H1 (cell line): ENCODE results near the gene TRABD. TPM values are rescaled to one million over a fixed set of nuclear protein-coding genes. Genes with fewer than 3 reads are reported as not detected.
A peak's percentile ranks its signal among the peaks of the same experiment; 100 is the strongest.

Experiments used
- CTCF ChIA-PET: fragments of 300-600 bp; sonication (Branson Sonifier 250); formaldehyde crosslinking; loops from one replicate; lab custom pipeline; 2021; ENCODE audit not compliant: partially characterized antibody; lab: Charles Lee
- POLR2A ChIA-PET: fragments of 300-600 bp; sonication (Branson Sonifier 250); formaldehyde crosslinking; loops from one replicate; lab custom pipeline; 2021; ENCODE audit warnings: inconsistent platforms; ENCODE audit not compliant: partially characterized antibody; lab: Charles Lee
- DNase-seq, 2 experiments: peaks; one replicate each; pipeline versions ENCODE4 v3.0.0 to v3.0.0-alpha.2; 2010 to 2022; ENCODE audit warnings: low spot score in 2 of 2, low read depth in 1 of 2, mixed read lengths in 1 of 2
- FAIRE-seq: peaks from 2 replicates; lab custom pipeline; 2011; peaks lifted over from hg19 to GRCh38; lab: Jason Lieb, UNC
- H2AFZ ChIP-seq: 2 replicates; pipeline ENCODE4 v1.8.1; 2012; ENCODE audit warnings: low read length, inconsistent platforms
- H2AK5ac ChIP-seq: 2 replicates; pipeline ENCODE4 v1.6.1; 2013; ENCODE audit warnings: low read depth, low read length
- H2BK120ac ChIP-seq: replicated peaks from 2 replicates; pipeline ENCODE3; 2013; ENCODE audit warnings: low read depth, low read length, inconsistent platforms
- H2BK12ac ChIP-seq: 2 replicates; pipeline ENCODE4 v1.6.1; 2013; ENCODE audit warnings: low read depth, low read length
- H2BK15ac ChIP-seq: 2 replicates; pipeline ENCODE4 v1.6.1; 2013; ENCODE audit warnings: low read length
- H2BK20ac ChIP-seq: 2 replicates; pipeline ENCODE4 v1.6.1; 2013; ENCODE audit warnings: low read length
- H2BK5ac ChIP-seq: 2 replicates; pipeline ENCODE4 v1.6.1; 2013; ENCODE audit warnings: low read depth, low read length
- H3K14ac ChIP-seq: 2 replicates; pipeline ENCODE4 v1.6.1; 2013; ENCODE audit warnings: inconsistent platforms; ENCODE audit not compliant: insufficient read length
- H3K18ac ChIP-seq: 2 replicates; pipeline ENCODE4 v1.6.1; 2013; ENCODE audit warnings: low read length; ENCODE audit errors: extremely low read depth
- H3K23ac ChIP-seq: 2 replicates; pipeline ENCODE4 v1.6.1; 2013; ENCODE audit warnings: inconsistent platforms; ENCODE audit not compliant: insufficient read length
- H3K23me2 ChIP-seq: 2 replicates; pipeline ENCODE4 v1.6.1; 2013; ENCODE audit warnings: low read depth, low read length
- H3K27ac ChIP-seq: 2 replicates; pipeline ENCODE4 v1.6.1; 2011; ENCODE audit warnings: low read depth, low read length, inconsistent platforms
- H3K27me3 ChIP-seq, 4 experiments: replicated peaks in 1 of 4; 1 replicate in 1 of 4; 2 replicates in 3 of 4; pipeline versions ENCODE4 v1.6.1 to v1.8.1; 2011 to 2013; ENCODE audit warnings: low read length in 3 of 4, mild to moderate bottlenecking in 3 of 4, inconsistent platforms in 2 of 4, mixed read lengths in 2 of 4, moderate library complexity in 1 of 4; ENCODE audit not compliant: control insufficient read depth in 3 of 4, insufficient read depth in 3 of 4; ENCODE audit errors: extremely low read depth in 1 of 4
- H3K36me3 ChIP-seq, 4 experiments: 2 replicates each; pipeline versions ENCODE4 v1.6.1 to v1.8.1; 2011 to 2013; ENCODE audit warnings: mild to moderate bottlenecking in 4 of 4, low read length in 3 of 4, moderate library complexity in 2 of 4, control low read depth in 1 of 4, inconsistent platforms in 1 of 4; ENCODE audit not compliant: insufficient read depth in 4 of 4, control insufficient read depth in 2 of 4
- H3K4ac ChIP-seq: replicated peaks from 2 replicates; pipeline ENCODE3; 2013; ENCODE audit warnings: low read length, low read depth, mixed read lengths, inconsistent platforms; ENCODE audit not compliant: insufficient read length
- H3K4me1 ChIP-seq, 4 experiments: replicated peaks in 1 of 4; 1 replicate in 1 of 4; 2 replicates in 3 of 4; pipeline versions ENCODE4 v1.6.1 to v1.8.1; 2011 to 2013; ENCODE audit warnings: low read length in 3 of 4, inconsistent platforms in 2 of 4, mixed read lengths in 1 of 4; ENCODE audit not compliant: insufficient read depth in 4 of 4, control insufficient read depth in 3 of 4
- H3K4me2 ChIP-seq, 2 experiments: 2 replicates each; pipeline versions ENCODE4 v1.6.1 to v1.8.1; 2011 to 2013; ENCODE audit warnings: low read depth in 2 of 2, low read length in 2 of 2, control low read depth in 1 of 2, inconsistent platforms in 1 of 2, mild to moderate bottlenecking in 1 of 2; ENCODE audit not compliant: insufficient read depth in 1 of 2
- H3K4me3 ChIP-seq, 4 experiments: fragments of 200-600, 300-600 bp in 1 of 4; sonication (generic), shearing (Covaris generic), sonication (Bioruptor Twin) in 1 of 4; 2 replicates each; pipeline versions ENCODE4 v1.5.1 to v1.8.1; 2011 to 2016; ENCODE audit warnings: low read length in 4 of 4, low read depth in 3 of 4, control low read depth in 2 of 4, inconsistent platforms in 2 of 4, mild to moderate bottlenecking in 2 of 4, mixed read lengths in 1 of 4, moderate library complexity in 1 of 4; ENCODE audit not compliant: insufficient read depth in 2 of 4; ENCODE audit errors: extremely low read depth in 1 of 4
- H3K56ac ChIP-seq: replicated peaks from 2 replicates; pipeline ENCODE3; 2013; ENCODE audit warnings: low read depth, mild to moderate bottlenecking, mixed read lengths, low read length, inconsistent platforms; ENCODE audit not compliant: insufficient read length
- H3K79me1 ChIP-seq: 2 replicates; pipeline ENCODE4 v1.6.1; 2013; ENCODE audit warnings: low read depth, low read length, control low read depth
- H3K79me2 ChIP-seq, 2 experiments: 2 replicates each; pipeline versions ENCODE4 v1.6.1 to v1.8.1; 2012 to 2013; ENCODE audit warnings: low read length in 2 of 2, mild to moderate bottlenecking in 2 of 2, inconsistent platforms in 1 of 2; ENCODE audit not compliant: insufficient read depth in 2 of 2, control insufficient read depth in 1 of 2
- H3K9ac ChIP-seq, 4 experiments: replicated peaks in 1 of 4; 1 replicate in 1 of 4; 2 replicates in 3 of 4; pipeline versions ENCODE4 v1.6.1 to v1.8.1; 2011 to 2013; ENCODE audit warnings: low read depth in 3 of 4, low read length in 3 of 4, control low read depth in 2 of 4, mild to moderate bottlenecking in 2 of 4, moderate library complexity in 2 of 4, inconsistent platforms in 1 of 4; ENCODE audit errors: extremely low read depth in 1 of 4
- H3K9me3 ChIP-seq, 2 experiments: 2 replicates each; pipeline versions ENCODE4 v1.6.1 to v1.8.1; 2012 to 2013; ENCODE audit warnings: mild to moderate bottlenecking in 2 of 2, moderate library complexity in 2 of 2, control low read depth in 1 of 2, inconsistent platforms in 1 of 2, low read depth in 1 of 2, low read length in 1 of 2, mixed read lengths in 1 of 2; ENCODE audit not compliant: insufficient read depth in 2 of 2
- H4K20me1 ChIP-seq, 2 experiments: replicated peaks in 1 of 2; 2 replicates each; pipeline versions ENCODE3 to v1.8.1; 2011 to 2013; ENCODE audit warnings: inconsistent platforms in 2 of 2, low read length in 2 of 2, mild to moderate bottlenecking in 1 of 2; ENCODE audit not compliant: insufficient read depth in 2 of 2, control insufficient read depth in 1 of 2
- H4K5ac ChIP-seq: 2 replicates; pipeline ENCODE4 v1.6.1; 2013; ENCODE audit warnings: low read length, low read depth, mixed read lengths, inconsistent platforms; ENCODE audit not compliant: insufficient read length
- H4K8ac ChIP-seq: 2 replicates; pipeline ENCODE4 v1.8.0; 2013; ENCODE audit warnings: mild to moderate bottlenecking, moderate library complexity, low read length, inconsistent platforms; ENCODE audit not compliant: insufficient read depth; ENCODE audit errors: extremely low read depth
- H4K91ac ChIP-seq: replicated peaks from 2 replicates; pipeline ENCODE3; 2013; ENCODE audit warnings: low read length, mixed read lengths, inconsistent platforms; ENCODE audit not compliant: insufficient read length
- CHD2 ChIP-seq: IDR thresholded peaks from 2 replicates; pipeline ENCODE4 v1.6.1; 2012; ENCODE audit warnings: low read length, improper control_type of control experiment
- E2F6 ChIP-seq: IDR thresholded peaks from 2 replicates; pipeline ENCODE4 v1.6.1; 2012; ENCODE audit warnings: inconsistent platforms
- EGR1 ChIP-seq: IDR thresholded peaks from 2 replicates; pipeline ENCODE4 v1.6.1; 2011; ENCODE audit warnings: low read depth, low read length, borderline replicate concordance
- EP300 ChIP-seq, 2 experiments: IDR thresholded peaks; 1 replicate in 1 of 2; 2 replicates in 1 of 2; pipeline ENCODE4 v1.6.1; 2011 to 2012; ENCODE audit warnings: low read depth in 2 of 2, low read length in 2 of 2, mild to moderate bottlenecking in 2 of 2, borderline replicate concordance in 1 of 2, inconsistent platforms in 1 of 2, moderate library complexity in 1 of 2
- FOSL1 ChIP-seq: IDR thresholded peaks from 2 replicates; pipeline ENCODE4 v1.6.1; 2011; ENCODE audit warnings: mild to moderate bottlenecking, low read depth, low read length, moderate library complexity; ENCODE audit not compliant: insufficient read depth
- JUND ChIP-seq: IDR thresholded peaks from 2 replicates; pipeline ENCODE4 v1.6.1; 2011; ENCODE audit warnings: mild to moderate bottlenecking, improper control_type of control experiment, low read length
- KDM5A ChIP-seq: fragments of 200-600 bp; IDR thresholded peaks from 2 replicates; pipeline ENCODE4 v1.7.1; 2012; ENCODE audit warnings: mild to moderate bottlenecking, low read length, inconsistent platforms, mixed read lengths
- POLR2AphosphoS5 ChIP-seq: IDR thresholded peaks from 2 replicates; pipeline ENCODE4 v1.6.1; 2011; ENCODE audit warnings: low read depth, low read length
- WGBS, 2 experiments: shearing (Covaris generic) in 1 of 2; methylation state at CpG; one replicate each; pipeline versions ENCODE4 v1.1.6 to v1.1.7; 2013 to 2015; ENCODE audit warnings: low lambda C conversion rate in 2 of 2, mixed read lengths in 2 of 2, inconsistent platforms in 1 of 2, low coverage in 1 of 2, missing lambda C conversion rate in 1 of 2; ENCODE audit not compliant: insufficient replicate concordance in 2 of 2, insufficient coverage in 1 of 2, insufficient read length in 1 of 2; ENCODE audit errors: extremely low coverage in 1 of 2, missing lambda C conversion rate in 1 of 2; 5-methylcytosine and 5-hydroxymethylcytosine counted together
- polyA plus RNA-seq, 7 experiments: library from polyadenylated mRNA; depleted of rRNA in 3 of 7; stranded (reverse) in 5 of 7; unstranded in 2 of 7; fragments of >200 nt in 5 of 7; fragments of 200-250 nt in 2 of 7; gene quantifications; 1 replicate in 5 of 7; 2 replicates in 1 of 7; 4 replicates in 1 of 7; pipeline versions ENCODE4 v1.2.1 to v1.2.3, GENCODE V29; 2011 to 2013; ENCODE audit warnings: missing spikeins in 2 of 7, mixed read lengths in 2 of 7
- total RNA-seq: library from RNA; stranded (reverse); fragmentation: NEBNext Ultra II Directional; extraction: Animal tissue kit (Norgen Biotek cat#: 25700); gene quantifications from 2 replicates; pipeline ENCODE4 v1.2.1, GENCODE V29; 2021
- TF ChIP-seq, protein P1 (sequence below): IDR thresholded peaks from 2 replicates; pipeline ENCODE4 v1.6.1; 2011; ENCODE audit warnings: low read length, improper control_type of control experiment

Gene TRABD
- total and polyA plus RNA-seq, 2 of the 8 experiments (the other 6 are each of a cell fraction or from before 2014, with no cell fraction given) = 44.2 to 57.5 TPM

- Histone ChIP-seq H3K9me3 (no peaks in the 10 kb centered on the region), H3K56ac (no peak overlapping the region), H4K5ac (no peak overlapping the region), H3K36me3 (no peaks in the 10 kb centered on the region), H2BK12ac (no peak overlapping the region), H3K27me3 (peaks cover 0 to 11% (median 4%) of the 10 kb centered on the region in 4 experiments; a peak in 4 of 7 replicates), H3K4me2 (no peak overlapping the region), H2BK120ac (no peak overlapping the region), H3K4me3 (no peak overlapping the region), H3K79me1 (no peaks in the 10 kb centered on the region; the same call in 1 of the 2 replicates), H2BK15ac (no peak overlapping the region), H4K8ac (peak overlapping the region; percentile 38; the same call in 1 of the 2 replicates), H3K4me1 (peaks cover 0 to 5% (median 2%) of the 10 kb centered on the region in 4 experiments; a peak in 3 of 7 replicates), H2BK5ac (no peak overlapping the region), H3K27ac (no peak overlapping the region), H2AK5ac (no peak overlapping the region), H3K23me2 (0 out of 2 replicates have a peak, but pooled peaks cover under 1% of the 10 kb centered on the region), H4K20me1 (peaks cover 0 to 7% of the 10 kb centered on the region in 2 experiments), H3K9ac (no peak overlapping the region), H4K91ac (no peak overlapping the region), H3K79me2 (no peaks in the 10 kb centered on the region), H3K14ac (no peak overlapping the region), H3K23ac (no peak overlapping the region), H3K4ac (no peak overlapping the region), H3K18ac (no peak overlapping the region), H2AFZ (no peak overlapping the region), H2BK20ac (no peak overlapping the region)
- POLR2A ChIA-PET = no interaction called here
- DNase-seq = no peak
- CTCF ChIA-PET = interaction anchor here (0.5 to 1.6 kb wide), 5 partner anchors 8 to 34 kb away, joined by 3 to 6 read pairs (median 3); no protein-coding TSS in a partner anchor
- no peak for FAIRE-seq
- 90% methylated on average over 20 of the region's 27 CpGs; no CpG with 5 or more reads in 1 of the 2 experiments for WGBS, 2 experiments
- TF ChIP-seq CHD2 = no peak
- no peak for TF ChIP-seq EP300 (IDR thresholded peaks at IDR 0.05; ENCODE audit: borderline replicate concordance in 1 of 2, low read depth in 2 of 2, low read length in 2 of 2)
- no peak for TF ChIP-seq E2F6
- no peak for TF ChIP-seq EGR1
- no peak for TF ChIP-seq JUND
- no peak for TF ChIP-seq KDM5A
- TF ChIP-seq POLR2AphosphoS5 = no peak
- TF ChIP-seq FOSL1 = no peak
- TF ChIP-seq, protein P1, sequence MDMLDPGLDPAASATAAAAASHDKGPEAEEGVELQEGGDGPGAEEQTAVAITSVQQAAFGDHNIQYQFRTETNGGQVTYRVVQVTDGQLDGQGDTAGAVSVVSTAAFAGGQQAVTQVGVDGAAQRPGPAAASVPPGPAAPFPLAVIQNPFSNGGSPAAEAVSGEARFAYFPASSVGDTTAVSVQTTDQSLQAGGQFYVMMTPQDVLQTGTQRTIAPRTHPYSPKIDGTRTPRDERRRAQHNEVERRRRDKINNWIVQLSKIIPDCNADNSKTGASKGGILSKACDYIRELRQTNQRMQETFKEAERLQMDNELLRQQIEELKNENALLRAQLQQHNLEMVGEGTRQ = no peak
Observed at GRCh38 chr22:50175921-50176849, 9.5 kb upstream of the TRABD start.
